ENCODE results near the gene KDM4E. TPM values are rescaled to one million over a fixed set of nuclear protein-coding genes. Genes with fewer than 3 reads are reported as not detected.

KDM4E gene
- total RNA-seq, 1 donor from 2014 or later = 0.41 TPM

DNA sequence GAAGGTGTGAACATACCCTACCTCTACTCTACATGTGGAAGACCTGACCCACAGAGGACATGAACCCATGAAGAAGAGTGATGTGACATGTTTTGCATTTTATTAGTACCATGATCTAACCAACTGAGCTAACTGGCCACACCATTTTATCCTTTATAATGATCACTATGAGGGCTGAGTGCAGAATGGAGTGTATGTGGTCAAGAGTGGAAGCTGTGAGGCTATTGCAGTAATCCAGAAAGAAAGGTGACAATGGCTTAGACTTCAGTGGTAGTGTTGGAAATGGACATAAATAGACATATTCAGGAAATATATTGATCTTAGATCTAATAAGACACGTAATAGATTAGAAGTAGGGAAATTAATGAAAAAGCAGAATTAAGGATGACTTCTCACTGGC, 45.4 kb downstream of the KDM4E start:
- H3K9me3 Mint-ChIP-seq (ENCODE audit: unreplicated experiment) = no peaks in the 10 kb centered on the region
- peaks cover 11% of the 10 kb centered on the region for H4K20me1 ChIP-seq (ENCODE audit: insufficient read depth, low read length)
- no peak overlapping the region for H3K4me2 ChIP-seq (ENCODE audit: low read length)
- H3K9me3 ChIP-seq (ENCODE audit: insufficient read depth, low read depth, low read length) = no peaks in the 10 kb centered on the region
- H3K27ac ChIP-seq (ENCODE audit: low read depth, low read length) = no peak overlapping the region
- H3K36me3 ChIP-seq (ENCODE audit: insufficient read depth, low read length) = no peaks in the 10 kb centered on the region
- no peaks in the 10 kb centered on the region for H3K27me3 Mint-ChIP-seq (ENCODE audit: low read depth, unreplicated experiment)
- H3K4me3 ChIP-seq (ENCODE audit: insufficient read depth, low read depth, low read length) = no peak overlapping the region
- H2AFZ ChIP-seq (ENCODE audit: low read depth, low read length) = no peak overlapping the region
- H3K4me1 Mint-ChIP-seq (ENCODE audit: low read depth, unreplicated experiment) = peaks cover 12% of the 10 kb centered on the region
- FAIRE-seq = no peak
- H3K4me3 Mint-ChIP-seq (ENCODE audit: unreplicated experiment) = peak overlapping the region; percentile 55
- H3K79me2 ChIP-seq (ENCODE audit: insufficient read depth, low read length) = peaks cover 33% of the 10 kb centered on the region
- no peaks in the 10 kb centered on the region for H3K27me3 ChIP-seq (ENCODE audit: insufficient read depth, low read length)
- H3K9ac ChIP-seq (ENCODE audit: low read length) = no peak overlapping the region
- TF ChIP-seq, protein P1, sequence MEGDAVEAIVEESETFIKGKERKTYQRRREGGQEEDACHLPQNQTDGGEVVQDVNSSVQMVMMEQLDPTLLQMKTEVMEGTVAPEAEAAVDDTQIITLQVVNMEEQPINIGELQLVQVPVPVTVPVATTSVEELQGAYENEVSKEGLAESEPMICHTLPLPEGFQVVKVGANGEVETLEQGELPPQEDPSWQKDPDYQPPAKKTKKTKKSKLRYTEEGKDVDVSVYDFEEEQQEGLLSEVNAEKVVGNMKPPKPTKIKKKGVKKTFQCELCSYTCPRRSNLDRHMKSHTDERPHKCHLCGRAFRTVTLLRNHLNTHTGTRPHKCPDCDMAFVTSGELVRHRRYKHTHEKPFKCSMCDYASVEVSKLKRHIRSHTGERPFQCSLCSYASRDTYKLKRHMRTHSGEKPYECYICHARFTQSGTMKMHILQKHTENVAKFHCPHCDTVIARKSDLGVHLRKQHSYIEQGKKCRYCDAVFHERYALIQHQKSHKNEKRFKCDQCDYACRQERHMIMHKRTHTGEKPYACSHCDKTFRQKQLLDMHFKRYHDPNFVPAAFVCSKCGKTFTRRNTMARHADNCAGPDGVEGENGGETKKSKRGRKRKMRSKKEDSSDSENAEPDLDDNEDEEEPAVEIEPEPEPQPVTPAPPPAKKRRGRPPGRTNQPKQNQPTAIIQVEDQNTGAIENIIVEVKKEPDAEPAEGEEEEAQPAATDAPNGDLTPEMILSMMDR (IDR thresholded peaks at IDR 0.05; ENCODE audit: insufficient read depth, low read depth, low read length) = no peak
- TF ChIP-seq EZH2 (IDR thresholded peaks at IDR 0.05; ENCODE audit: insufficient read depth, low read length) = no peak
- peaks cover 17% of the 10 kb centered on the region for H3K4me1 ChIP-seq (ENCODE audit: insufficient read depth, low read length)
- H3K36me3 Mint-ChIP-seq (ENCODE audit: low read depth, unreplicated experiment) = peaks cover 3% of the 10 kb centered on the region
- no peak for DNase-seq (ENCODE audit: low read depth)
- H3K27ac Mint-ChIP-seq (ENCODE audit: unreplicated experiment) = no peak overlapping the region

DNA sequence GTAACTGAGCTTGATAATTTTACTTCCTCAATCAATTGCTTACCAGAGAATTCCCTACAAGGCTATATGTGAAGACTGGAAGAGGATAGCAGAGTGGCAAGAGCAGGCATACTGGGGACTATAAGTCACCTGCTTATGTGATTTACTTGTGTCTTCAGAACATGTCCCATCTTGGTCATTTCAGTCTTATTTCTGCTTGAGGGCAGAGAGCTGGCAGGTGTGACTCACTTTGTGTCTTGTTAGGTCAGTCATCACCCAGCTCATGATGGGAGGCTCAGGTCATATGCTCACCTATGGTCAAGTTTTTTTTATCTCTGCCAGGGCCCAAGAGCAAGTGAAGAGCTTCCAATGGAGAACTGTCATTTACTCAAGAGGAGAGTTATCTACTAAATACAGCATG, 47.9 kb downstream of the KDM4E start:
- TF ChIP-seq, protein P1 (IDR thresholded peaks at IDR 0.05; ENCODE audit: insufficient read depth, low read depth, low read length) = no peak
- TF ChIP-seq EZH2 (IDR thresholded peaks at IDR 0.05; ENCODE audit: insufficient read depth, low read length) = no peak
- Mint-ChIP-seq H3K27me3 (ENCODE audit: low read depth, unreplicated experiment) (no peaks in the 10 kb centered on the region), H3K9me3 (ENCODE audit: unreplicated experiment) (no peaks in the 10 kb centered on the region), H3K4me3 (ENCODE audit: unreplicated experiment) (no peak overlapping the region), H3K27ac (ENCODE audit: unreplicated experiment) (no peak overlapping the region), H3K4me1 (ENCODE audit: low read depth, unreplicated experiment) (peaks cover 20% of the 10 kb centered on the region), H3K36me3 (ENCODE audit: low read depth, unreplicated experiment) (peaks cover 3% of the 10 kb centered on the region)
- H3K9ac ChIP-seq (ENCODE audit: low read length) = no peak overlapping the region
- H3K4me2 ChIP-seq (ENCODE audit: low read length) = no peak overlapping the region
- H3K79me2 ChIP-seq (ENCODE audit: insufficient read depth, low read length) = peaks cover 27% of the 10 kb centered on the region
- FAIRE-seq = no peak
- no peak overlapping the region for H2AFZ ChIP-seq (ENCODE audit: low read depth, low read length)
- no peak overlapping the region for H3K27ac ChIP-seq (ENCODE audit: low read depth, low read length)
- H3K27me3 ChIP-seq (ENCODE audit: insufficient read depth, low read length) = no peaks in the 10 kb centered on the region
- H3K4me3 ChIP-seq (ENCODE audit: insufficient read depth, low read depth, low read length) = no peak overlapping the region
- DNase-seq (ENCODE audit: low read depth) = no peak
- peaks cover 13% of the 10 kb centered on the region for H3K4me1 ChIP-seq (ENCODE audit: insufficient read depth, low read length)
- peaks cover 11% of the 10 kb centered on the region for H4K20me1 ChIP-seq (ENCODE audit: insufficient read depth, low read length)
- no peaks in the 10 kb centered on the region for H3K36me3 ChIP-seq (ENCODE audit: insufficient read depth, low read length)
- H3K9me3 ChIP-seq (ENCODE audit: insufficient read depth, low read depth, low read length) = no peaks in the 10 kb centered on the region

DNA sequence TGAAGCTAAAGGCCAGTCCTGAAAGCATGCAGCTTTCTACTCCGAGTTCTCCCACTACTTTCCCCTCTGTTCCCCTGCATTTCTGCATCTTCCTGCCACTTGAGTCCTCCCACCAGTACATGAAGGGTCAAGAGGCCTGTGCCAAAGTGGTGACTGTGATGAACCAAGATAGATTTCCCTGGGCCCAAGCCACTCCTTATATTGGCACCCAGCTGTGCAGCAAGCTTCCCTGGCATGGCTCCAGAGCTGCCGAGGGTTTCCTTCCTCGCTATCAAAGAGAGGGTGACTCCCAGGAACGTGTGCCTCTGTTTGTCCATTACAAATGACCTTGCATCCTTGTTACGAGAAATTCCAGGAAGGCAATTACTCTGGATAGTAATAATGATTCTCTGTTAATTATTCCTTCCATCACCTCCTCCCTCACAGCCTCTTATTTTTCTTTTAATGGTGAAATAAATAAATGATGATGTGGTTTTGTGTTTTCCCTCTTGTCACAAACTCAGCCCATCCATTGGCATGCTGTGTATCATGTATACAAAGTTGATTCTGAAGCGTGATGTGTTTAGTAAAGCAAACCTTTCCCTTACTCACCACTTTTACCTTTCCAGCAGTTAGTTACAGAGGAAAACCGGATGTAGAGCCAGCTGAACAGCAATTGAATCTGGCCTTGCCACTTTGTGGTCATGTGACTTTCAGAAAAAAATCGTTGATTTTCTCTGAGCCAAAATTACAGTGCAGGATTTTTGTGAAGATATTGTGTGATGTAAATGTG, 49.9 kb downstream of the KDM4E start:
- H3K9me3 ChIP-seq (ENCODE audit: insufficient read depth, low read depth, low read length) = no peaks in the 10 kb centered on the region
- no peaks in the 10 kb centered on the region for H3K36me3 ChIP-seq (ENCODE audit: insufficient read depth, low read length)
- H3K9ac ChIP-seq (ENCODE audit: low read length) = no peak overlapping the region
- H3K4me1 Mint-ChIP-seq (ENCODE audit: low read depth, unreplicated experiment) = peaks cover 20% of the 10 kb centered on the region
- H3K79me2 ChIP-seq (ENCODE audit: insufficient read depth, low read length) = peaks cover 8% of the 10 kb centered on the region
- peaks cover 3% of the 10 kb centered on the region for H3K36me3 Mint-ChIP-seq (ENCODE audit: low read depth, unreplicated experiment)
- peaks cover 7% of the 10 kb centered on the region for H4K20me1 ChIP-seq (ENCODE audit: insufficient read depth, low read length)
- H3K4me1 ChIP-seq (ENCODE audit: insufficient read depth, low read length) = peaks cover 8% of the 10 kb centered on the region
- no peak overlapping the region for H3K27ac Mint-ChIP-seq (ENCODE audit: unreplicated experiment)
- no peaks in the 10 kb centered on the region for H3K27me3 ChIP-seq (ENCODE audit: insufficient read depth, low read length)
- no peak for FAIRE-seq
- peak overlapping the region; percentile 14 for H2AFZ ChIP-seq (ENCODE audit: low read depth, low read length)
- no peak overlapping the region for H3K4me3 Mint-ChIP-seq (ENCODE audit: unreplicated experiment)
- DNase-seq (ENCODE audit: low read depth) = no peak
- H3K4me2 ChIP-seq (ENCODE audit: low read length) = no peak overlapping the region
- H3K27me3 Mint-ChIP-seq (ENCODE audit: low read depth, unreplicated experiment) = no peaks in the 10 kb centered on the region
- TF ChIP-seq, protein P1 (IDR thresholded peaks at IDR 0.05; ENCODE audit: insufficient read depth, low read depth, low read length) = no peak
- no peak for TF ChIP-seq EZH2 (IDR thresholded peaks at IDR 0.05; ENCODE audit: insufficient read depth, low read length)
- H3K27ac ChIP-seq (ENCODE audit: low read depth, low read length) = no peak overlapping the region
- no peaks in the 10 kb centered on the region for H3K9me3 Mint-ChIP-seq (ENCODE audit: unreplicated experiment)
- H3K4me3 ChIP-seq (ENCODE audit: insufficient read depth, low read depth, low read length) = no peak overlapping the region

Data from astrocyte (in vitro differentiated cells and primary cell).